CD4-positive, alpha-beta T cell treated with Interleukin-4 for 1 hour (primary cell): ENCODE data around the gene C12orf76.
"Not testable (repeated sequence)": the region's sequence is repeated elsewhere in the genome, so short reads cannot be mapped to it uniquely, and the experiment has no call there.

Experiments used
- DNase-seq, 2 donors: peaks; one replicate each; pipeline ENCODE4 v3.0.0-alpha.2; 2020 to 2022

The C12orf76 gene

GRCh38 chr12:110015132-110015531, 33.2 kb downstream of the C12orf76 start:
- peak in 1 of 2 donors; percentile 63 for DNase-seq

DNA sequence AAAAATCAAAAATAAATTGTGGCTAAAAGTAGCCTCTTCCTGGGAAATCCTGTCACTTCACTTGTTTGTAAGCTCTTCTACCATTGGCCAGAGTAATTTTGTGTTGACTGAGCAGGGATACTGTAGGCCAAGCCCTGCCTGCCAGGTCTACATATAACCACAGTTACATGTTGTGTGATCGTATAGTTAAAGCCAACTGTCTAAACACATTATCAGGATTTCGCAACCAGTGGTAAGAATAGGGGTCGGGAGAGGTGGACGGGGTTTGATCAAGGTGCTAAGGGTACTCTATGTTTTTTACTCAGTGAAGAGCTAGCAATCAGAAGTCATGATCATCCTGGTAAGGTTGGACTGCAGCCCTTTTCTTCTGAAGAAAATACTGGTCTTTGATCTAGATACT, 35.7 kb downstream of the C12orf76 start:
- no peak for DNase-seq

GRCh38 chr12:110012137-110012536, 36.2 kb downstream of the C12orf76 start:
- peak; percentile 44 to 83 for DNase-seq

GRCh38 chr12:110010853-110011723, 37.2 kb downstream of the C12orf76 start:
- peak; percentile 40 to 45 for DNase-seq

- DNase-seq, result not testable (repeated sequence)
Observed at GRCh38 chr12:110008681-110009398, 39.5 kb downstream of the C12orf76 start.

DNA sequence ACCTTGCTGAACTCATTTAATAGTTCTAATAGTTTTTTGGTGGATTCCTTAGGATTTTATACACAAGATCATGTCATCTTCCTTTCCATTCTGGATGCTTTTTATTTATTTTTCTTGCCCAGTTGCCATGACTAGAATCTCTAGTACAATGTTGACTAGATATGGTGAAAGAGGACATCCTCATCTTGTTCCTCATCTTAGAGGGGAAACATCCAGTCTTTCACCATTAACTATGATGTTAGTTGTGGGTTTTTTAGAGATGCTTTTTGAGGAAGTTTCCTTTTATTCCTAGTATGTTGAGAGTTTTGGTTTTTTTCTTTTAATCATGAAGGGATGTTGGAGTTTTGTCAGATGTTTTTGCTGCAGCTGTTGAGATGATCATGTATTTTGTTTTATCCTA, 40.4 kb downstream of the C12orf76 start:
- peak in 1 of 2 donors; percentile 31 for DNase-seq

DNA sequence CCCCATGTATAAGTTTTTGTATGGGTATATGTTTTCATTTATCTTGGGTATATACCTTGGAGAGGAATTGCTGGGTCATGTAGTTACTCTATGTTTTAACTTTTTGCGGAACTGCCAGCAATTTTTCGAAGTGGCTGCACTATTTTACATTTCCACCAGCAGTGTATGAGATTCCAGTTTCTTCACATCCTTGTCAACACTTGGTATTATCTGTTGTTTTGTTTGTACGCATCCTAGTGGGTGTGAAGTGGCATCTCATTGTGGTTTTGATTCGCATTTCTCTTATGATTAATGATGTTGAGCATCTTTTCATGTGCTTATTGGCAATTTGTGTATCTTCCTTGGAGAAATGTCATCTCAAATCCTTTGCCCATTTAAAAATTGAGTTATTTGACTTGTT, 42.2 kb downstream of the C12orf76 start:
- DNase-seq, result no peak

DNA sequence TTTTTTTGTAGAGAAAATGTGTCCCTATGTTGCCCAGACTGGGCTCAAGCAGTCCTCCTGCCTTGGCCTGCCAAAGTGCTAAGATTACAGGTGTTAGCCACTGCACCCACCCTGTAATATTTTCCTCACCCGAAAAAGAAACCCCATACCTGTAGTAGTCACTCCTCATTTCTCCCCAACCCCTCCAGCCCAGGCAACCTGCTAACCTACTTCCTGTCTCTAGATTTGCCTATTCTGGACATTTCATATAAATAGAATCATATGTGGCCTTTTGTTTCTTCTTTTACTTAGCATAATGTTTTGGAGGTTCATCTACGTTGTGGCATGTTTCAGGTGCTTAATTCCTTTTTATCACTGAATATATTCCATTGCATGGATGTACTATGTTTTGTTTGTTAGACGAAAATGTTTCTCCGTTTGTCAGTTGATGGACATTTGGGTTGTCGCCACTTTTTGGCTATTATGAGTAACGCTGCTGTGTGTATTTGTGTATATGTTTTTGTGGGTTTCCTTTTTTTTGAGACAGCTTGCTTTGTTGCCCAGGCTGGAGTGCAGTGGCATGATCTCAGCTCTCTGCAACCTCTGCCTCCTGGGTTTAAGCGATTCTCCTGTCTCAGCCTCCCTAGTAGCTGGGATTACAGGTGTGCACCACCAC, 42.9 kb downstream of the C12orf76 start:
- peak in 1 of 2 donors; percentile 37 for DNase-seq

GRCh38 chr12:110004598-110004997, 43.7 kb downstream of the C12orf76 start:
- DNase-seq, result peak in 1 of 2 donors; percentile 27

DNA sequence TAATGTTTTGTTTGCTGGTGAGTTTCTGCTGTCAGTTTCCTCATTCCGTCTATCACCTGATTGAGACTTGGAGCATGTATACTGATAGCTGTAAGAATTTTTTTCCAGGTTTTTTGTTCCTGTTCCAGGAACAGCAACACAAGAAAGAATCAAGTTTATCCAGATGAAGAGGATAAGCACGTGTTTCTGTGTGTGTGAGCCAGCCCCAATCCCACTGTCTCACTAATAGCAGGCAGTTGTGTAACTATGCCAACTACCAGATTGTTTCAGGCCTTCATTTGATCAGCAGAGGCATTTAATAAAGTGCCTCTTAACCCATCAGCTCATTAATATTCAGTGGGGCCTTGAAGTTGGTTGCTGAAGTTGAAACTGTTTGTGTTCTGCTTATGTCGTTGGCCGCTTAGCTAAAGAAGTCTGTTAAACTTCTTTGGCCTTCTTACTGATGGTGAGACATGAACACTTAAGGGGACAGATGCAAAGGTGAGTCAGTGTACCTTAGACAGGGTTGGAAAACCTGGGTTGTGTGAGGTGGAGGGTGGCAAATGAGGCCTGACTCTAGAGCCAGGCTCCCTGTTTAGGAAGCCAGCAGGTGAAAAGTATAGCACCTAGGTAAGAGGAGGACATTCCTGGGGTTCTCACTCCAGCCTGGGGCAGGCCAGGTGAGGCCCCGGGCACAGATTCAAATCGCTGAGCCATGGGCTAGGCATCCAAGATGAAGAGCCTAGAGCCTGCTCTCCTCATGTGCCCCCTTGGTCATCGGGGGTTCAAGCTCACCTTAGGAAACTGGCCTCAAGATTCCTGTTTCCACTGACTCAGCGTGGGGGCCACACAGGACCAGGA, 45.4 kb downstream of the C12orf76 start:
- no peak for DNase-seq

GRCh38 chr12:110001596-110001995, 46.7 kb downstream of the C12orf76 start:
- DNase-seq, result no peak

GRCh38 chr12:109999983-110000505, 48.3 kb downstream of the C12orf76 start:
- peak; percentile 19 to 27 for DNase-seq

DNA sequence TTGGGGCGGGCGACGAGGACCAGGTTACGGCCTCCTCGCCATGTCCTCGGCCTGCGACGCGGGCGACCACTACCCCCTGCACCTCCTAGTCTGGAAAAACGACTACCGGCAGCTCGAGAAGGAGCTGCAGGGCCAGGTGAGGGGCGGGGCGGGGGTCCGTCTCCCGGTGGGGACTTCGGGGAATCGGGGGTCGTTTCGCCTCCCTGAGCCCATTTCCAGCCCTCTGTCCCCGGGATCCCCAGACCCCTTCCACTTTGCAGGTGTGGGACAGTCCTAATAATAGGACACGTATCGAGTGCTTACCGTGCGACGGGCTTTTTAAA, 48.7 kb downstream of the C12orf76 start:
- DNase-seq, result no peak

- peak; percentile 95 to 96 for DNase-seq
Observed at GRCh38 chr12:109998904-109999648, 49.2 kb downstream of the C12orf76 start, which contains the start of gene ANKRD13A. Gene ANKRD13A, plus strand, starts transcription at chr12:109999430. Its CDS starts 259 bp downstream, at chr12:109999689.

DNA sequence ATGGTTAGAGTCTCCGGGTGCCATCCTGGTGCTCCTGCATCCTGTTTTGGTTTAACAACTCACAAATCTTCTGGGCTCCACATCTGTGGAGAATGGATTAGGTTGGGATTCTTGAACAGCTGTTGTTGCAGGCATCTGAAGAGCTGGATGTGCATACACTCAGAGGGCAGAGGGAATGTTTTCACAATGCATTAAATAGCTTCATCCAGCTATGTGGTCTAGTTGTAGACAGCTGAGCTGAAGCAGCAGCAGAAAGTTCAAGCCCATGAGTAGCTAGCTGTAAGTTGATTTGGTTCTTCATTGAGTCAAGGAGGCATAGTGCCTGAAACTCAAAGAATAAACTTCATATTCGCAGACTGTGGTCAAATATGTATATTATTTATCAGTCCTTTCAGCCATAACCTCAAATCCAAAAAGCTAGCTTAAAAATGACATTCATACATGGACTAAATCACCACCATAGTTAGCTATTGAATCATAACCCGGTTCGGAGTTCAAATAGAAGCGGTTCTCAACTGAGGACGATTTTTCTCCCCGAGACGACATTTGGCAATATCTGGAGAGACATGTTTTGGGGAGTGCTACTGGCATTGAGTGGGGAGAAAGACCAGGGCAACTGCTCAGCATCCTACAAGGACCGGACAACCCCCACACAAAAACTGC, 50.0 kb downstream of the C12orf76 start:
- DNase-seq, result no peak

GRCh38 chr12:109997393-109997792, 50.9 kb downstream of the C12orf76 start:
- DNase-seq, result no peak

DNA sequence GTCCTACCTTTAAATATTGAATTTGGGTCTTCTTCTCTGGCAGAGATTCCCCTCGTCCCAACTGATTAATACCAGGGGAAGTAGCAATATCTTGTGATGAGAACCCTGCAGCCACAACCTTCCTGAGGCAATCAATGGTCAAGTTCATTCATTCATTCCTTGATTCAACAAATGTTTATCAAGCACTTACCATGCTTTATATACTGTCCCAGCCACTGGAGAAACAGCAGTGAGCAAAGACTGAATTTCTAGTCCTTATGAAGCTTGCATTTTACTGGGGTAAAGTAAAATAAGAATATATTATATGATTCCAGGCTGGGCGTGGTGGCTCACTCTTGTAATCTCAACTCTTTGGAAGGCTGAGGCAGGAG, 51.9 kb downstream of the C12orf76 start:
- no peak for DNase-seq

- DNase-seq, result peak; percentile 95
Observed at GRCh38 chr12:109995686-109996482, 52.4 kb downstream of the C12orf76 start, which contains the start of gene GIT2. Gene GIT2, minus strand, starts transcription at chr12:109996368. Its CDS starts 144 bp downstream, at chr12:109996224.

- DNase-seq, result no peak
Observed at GRCh38 chr12:109995361-109995685, 53.0 kb downstream of the C12orf76 start.
